Measurements from ENCODE around the gene RYR3.

DNA sequence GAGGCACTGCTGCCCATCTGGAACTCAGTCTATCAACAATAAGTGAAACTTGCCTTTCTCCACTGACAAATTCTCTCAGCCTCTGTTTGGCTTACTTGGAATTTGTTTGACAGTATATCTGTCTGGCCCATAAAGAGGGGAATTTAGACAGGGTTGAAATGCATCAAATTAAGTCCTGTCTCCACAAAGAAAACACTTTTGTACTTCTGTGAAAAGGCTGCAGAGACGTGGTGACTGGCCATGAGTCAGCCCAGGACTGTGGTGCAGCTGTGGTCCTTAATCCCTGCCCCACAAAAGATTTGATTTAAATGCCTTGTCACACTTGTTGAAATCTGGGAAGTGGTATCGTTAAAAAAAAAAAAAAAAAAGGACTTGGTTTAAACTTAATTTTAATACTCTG lies 47.5 kb downstream of the RYR3 start:
- TF ChIP-seq, protein P1, sequence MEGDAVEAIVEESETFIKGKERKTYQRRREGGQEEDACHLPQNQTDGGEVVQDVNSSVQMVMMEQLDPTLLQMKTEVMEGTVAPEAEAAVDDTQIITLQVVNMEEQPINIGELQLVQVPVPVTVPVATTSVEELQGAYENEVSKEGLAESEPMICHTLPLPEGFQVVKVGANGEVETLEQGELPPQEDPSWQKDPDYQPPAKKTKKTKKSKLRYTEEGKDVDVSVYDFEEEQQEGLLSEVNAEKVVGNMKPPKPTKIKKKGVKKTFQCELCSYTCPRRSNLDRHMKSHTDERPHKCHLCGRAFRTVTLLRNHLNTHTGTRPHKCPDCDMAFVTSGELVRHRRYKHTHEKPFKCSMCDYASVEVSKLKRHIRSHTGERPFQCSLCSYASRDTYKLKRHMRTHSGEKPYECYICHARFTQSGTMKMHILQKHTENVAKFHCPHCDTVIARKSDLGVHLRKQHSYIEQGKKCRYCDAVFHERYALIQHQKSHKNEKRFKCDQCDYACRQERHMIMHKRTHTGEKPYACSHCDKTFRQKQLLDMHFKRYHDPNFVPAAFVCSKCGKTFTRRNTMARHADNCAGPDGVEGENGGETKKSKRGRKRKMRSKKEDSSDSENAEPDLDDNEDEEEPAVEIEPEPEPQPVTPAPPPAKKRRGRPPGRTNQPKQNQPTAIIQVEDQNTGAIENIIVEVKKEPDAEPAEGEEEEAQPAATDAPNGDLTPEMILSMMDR (conservative IDR thresholded peaks at IDR 0.05; ENCODE audit: low read depth, low read length): no peak
- no peak for TF ChIP-seq EZH2phosphoT487 (IDR thresholded peaks at IDR 0.05; ENCODE audit: borderline replicate concordance, low read length)
